Psoas muscle (tissue), 8 donors: ENCODE data around the gene THAP4. TPM values are rescaled to one million over a fixed set of nuclear protein-coding genes. Genes with fewer than 3 reads are reported as not detected.

Experiments used
- ATAC-seq, 4 donors: fragments of 200-7000 bp; cut with Tn5 transposase; one replicate each; pipeline ENCODE4 v1.9.1; 2020; ENCODE audit warnings: moderate library complexity in 3 of 4, mild to moderate bottlenecking in 2 of 4
- DNase-seq, 2 donors: peaks; one replicate each; pipeline ENCODE4 v3.0.0-alpha.2; 2020
- H3K27ac ChIP-seq: fragments of 200-600 bp; one replicate; pipeline ENCODE4 v1.8.0; 2022
- H3K27me3 ChIP-seq, 3 donors: fragments of 200-600 bp in 1 of 3; one replicate each; pipeline versions ENCODE4 v1.6.1 to v1.8.0; 2013 to 2022; ENCODE audit warnings: low read length in 2 of 3, mild to moderate bottlenecking in 2 of 3, moderate library complexity in 1 of 3; ENCODE audit not compliant: insufficient read depth in 3 of 3
- H3K36me3 ChIP-seq, 2 donors: fragments of 200-600 bp in 1 of 2; one replicate each; pipeline versions ENCODE4 v1.6.1 to v1.8.0; 2013 to 2022; ENCODE audit warnings: low read depth in 1 of 2, mild to moderate bottlenecking in 1 of 2, moderate library complexity in 1 of 2; ENCODE audit not compliant: insufficient read depth in 1 of 2
- H3K4me1 ChIP-seq: fragments of 200-600 bp; one replicate; pipeline ENCODE4 v1.8.0; 2022
- H3K4me3 ChIP-seq: fragments of 200-600 bp; one replicate; pipeline ENCODE4 v1.8.0; 2022; ENCODE audit warnings: mild to moderate bottlenecking
- H3K9me3 ChIP-seq: fragments of 200-600 bp; one replicate; pipeline ENCODE4 v1.8.0; 2022
- CTCF ChIP-seq: fragments of 200-600 bp; IDR thresholded peaks from one replicate; pipeline ENCODE4 v1.8.0; 2022; ENCODE audit warnings: antibody characterized with exemption
- WGBS, 3 donors: extraction: QIAGEN DNeasy Blood & Tissue Kit; methylation state at CpG; one replicate each; pipeline versions ENCODE4 v1.1.6 to v1.1.7; 2013; 5-methylcytosine and 5-hydroxymethylcytosine counted together
- intact Hi-C, 2 donors: fragments of 100-400 bp; cut with DNase I; formaldehyde crosslinking; loops; one replicate each; pipeline versions ENCODE4 v1.11.0 to v1.14.2; 2022
- polyA plus RNA-seq, 3 donors: library from polyadenylated mRNA; stranded (reverse); fragments of 200-250 nt; gene quantifications; one replicate each; pipeline ENCODE4 v1.2.3, GENCODE V29; 2013
- total RNA-seq, 4 donors: library from RNA; stranded (reverse); fragmentation: NEBNext Ultra II Directional in 2 of 4; extraction: Animal tissue kit (Norgen Biotek cat#: 25700) in 2 of 4; gene quantifications; one replicate each; pipeline versions ENCODE4 v1.2.1 to v1.2.4, GENCODE V29; 2021 to 2023
- donor health status: healthy with polysubstance abuse.
- donor health status: DM: no; HTN: no; CAD: no; lungs with moderate emphysema.
- donor health status: Bipolar disorder and iron deficiency.
- donor health status: healthy.
- donor health status: DM: yes; HTN: yes; CAD: no.
- donor health status: DM: no; HTN: no; CAD: no.
- donor health status: DM: no; HTN: no; CAD: no.
- donor health status: DM: yes; HTN: yes; CAD: no.

THAP4 gene
- total and polyA plus RNA-seq, 7 donors: 64.9 to 133 (median 89.6) TPM

- no peak for TF ChIP-seq CTCF
- intact Hi-C loops: loop anchor here in 1 of 2 donors (5.0 kb wide), 2 partner anchors 104 to 244 kb away; partner anchors contain the start of gene STK25
- no peaks in the 10 kb centered on the region for H3K9me3 ChIP-seq
- DNase-seq (no peak), ATAC-seq (no peak)
- H3K27ac ChIP-seq: peak overlapping the region; percentile 77
- peaks cover 0 to 13% of the 10 kb centered on the region in 2 donors for H3K36me3 ChIP-seq
- H3K27me3 ChIP-seq: no peaks in the 10 kb centered on the region
- H3K4me1 ChIP-seq: peaks cover 27% of the 10 kb centered on the region
- WGBS, 3 donors: 92 to 95% (median 94%) methylated on average over 12 to 13 of the region's 13 CpGs
- H3K4me3 ChIP-seq: no peak overlapping the region
Observed at GRCh38 chr2:241611062-241611461, 25.9 kb downstream of the THAP4 start.

GRCh38 chr2:241609859-241610793, 26.8 kb downstream of the THAP4 start:
- ATAC-seq (peak; percentile 96 to 98 (median 96)), DNase-seq (peak; percentile 87 to 93)
- Histone ChIP-seq H3K27ac (peak overlapping the region; percentile 77), H3K9me3 (no peaks in the 10 kb centered on the region), H3K4me3 (peak overlapping the region; percentile 78), H3K36me3 (peaks cover 0 to 22% of the 10 kb centered on the region in 2 donors), H3K27me3 (no peaks in the 10 kb centered on the region), H3K4me1 (peaks cover 24% of the 10 kb centered on the region)
- WGBS, 3 donors: 6 to 14% (median 13%) methylated on average over 29 to 76 of the region's 76 CpGs
- TF ChIP-seq CTCF: peak; percentile 64
- intact Hi-C loops: loop anchor here in 1 of 2 donors (5.0 to 10.0 kb wide), 3 partner anchors 103 to 345 kb away; partner anchors contain the start of gene STK25

GRCh38 chr2:241608881-241609280, 28.1 kb downstream of the THAP4 start:
- 86 to 91% (median 88%) methylated on average over 10 of the region's 10 CpGs for WGBS, 3 donors
- Histone ChIP-seq H3K4me1 (peaks cover 24% of the 10 kb centered on the region), H3K4me3 (no peak overlapping the region), H3K36me3 (peaks cover 0 to 32% of the 10 kb centered on the region in 2 donors), H3K27ac (no peak overlapping the region), H3K9me3 (no peaks in the 10 kb centered on the region), H3K27me3 (no peaks in the 10 kb centered on the region)
- no peak for DNase-seq
- no peak for ATAC-seq
- intact Hi-C loops: loop anchor here in 1 of 2 donors (10.0 kb wide), 1 partner anchor 344 kb away; no protein-coding TSS in a partner anchor
- no peak for TF ChIP-seq CTCF

GRCh38 chr2:241607162-241607885, 29.6 kb downstream of the THAP4 start:
- 94 to 97% (median 96%) methylated on average over 27 of the region's 27 CpGs for WGBS, 3 donors
- ATAC-seq: no peak

More at GRCh38 chr2:241607162-241607885, 29.6 kb downstream of the THAP4 start:
- Histone ChIP-seq H3K27me3 (no peaks in the 10 kb centered on the region), H3K9me3 (no peaks in the 10 kb centered on the region), H3K27ac (no peak overlapping the region), H3K4me3 (no peak overlapping the region), H3K4me1 (peaks cover 17% of the 10 kb centered on the region), H3K36me3 (peaks cover 3 to 44% of the 10 kb centered on the region in 2 donors)
- no peak for TF ChIP-seq CTCF
- intact Hi-C loops: loop anchor here in 1 of 2 donors (10.0 kb wide), 1 partner anchor 343 kb away; no protein-coding TSS in a partner anchor
- DNase-seq: no peak
